ENCODE results near the gene ATOSB. TPM values are rescaled to one million over a fixed set of nuclear protein-coding genes. Genes with fewer than 3 reads are reported as not detected.
A peak's percentile ranks its signal among the peaks of the same experiment; 100 is the strongest.

ATOSB gene
- total RNA-seq, 1 donor: 31.1 TPM

DNA sequence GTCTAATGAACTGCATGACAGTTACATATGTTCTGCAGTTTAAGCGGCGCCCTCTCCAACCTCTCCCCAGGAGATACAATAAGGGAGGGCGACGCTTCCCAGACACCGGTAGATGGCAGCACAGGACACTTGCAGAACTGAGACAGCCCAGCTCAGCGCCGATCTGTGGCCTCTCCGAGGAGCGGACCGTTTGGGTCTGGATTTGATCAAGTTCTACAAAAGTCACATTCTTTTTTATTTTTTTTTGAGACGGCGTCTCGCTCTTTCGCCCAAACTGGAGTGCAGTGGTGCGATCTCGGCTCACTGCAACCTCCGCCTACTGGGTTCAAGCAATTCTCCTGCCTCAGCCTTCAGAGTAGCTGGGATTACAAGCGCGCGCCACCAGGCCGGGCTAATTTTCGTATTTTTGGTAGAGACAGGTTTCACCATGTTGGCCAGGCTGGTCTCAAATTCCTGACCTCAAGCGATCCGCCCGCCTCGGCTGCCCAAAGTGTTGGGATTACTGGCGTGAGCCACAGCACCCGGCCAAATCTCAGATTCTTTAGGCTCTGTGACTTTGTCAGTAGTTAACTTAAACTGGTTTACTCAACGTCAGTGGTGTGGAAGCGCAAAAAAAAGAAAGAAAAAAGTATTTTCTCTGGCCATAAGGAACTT, 1.4 kb upstream of the ATOSB start:
- peak overlapping the region; percentile 89 for H3K4me2 ChIP-seq (ENCODE audit: insufficient read depth, low read length)
- H3K4me1 ChIP-seq (ENCODE audit: insufficient read depth, low read length): peaks cover 41% of the 10 kb centered on the region
- H3K36me3 ChIP-seq (ENCODE audit: insufficient read depth, low read length): no peaks in the 10 kb centered on the region
- TF ChIP-seq, protein P1, sequence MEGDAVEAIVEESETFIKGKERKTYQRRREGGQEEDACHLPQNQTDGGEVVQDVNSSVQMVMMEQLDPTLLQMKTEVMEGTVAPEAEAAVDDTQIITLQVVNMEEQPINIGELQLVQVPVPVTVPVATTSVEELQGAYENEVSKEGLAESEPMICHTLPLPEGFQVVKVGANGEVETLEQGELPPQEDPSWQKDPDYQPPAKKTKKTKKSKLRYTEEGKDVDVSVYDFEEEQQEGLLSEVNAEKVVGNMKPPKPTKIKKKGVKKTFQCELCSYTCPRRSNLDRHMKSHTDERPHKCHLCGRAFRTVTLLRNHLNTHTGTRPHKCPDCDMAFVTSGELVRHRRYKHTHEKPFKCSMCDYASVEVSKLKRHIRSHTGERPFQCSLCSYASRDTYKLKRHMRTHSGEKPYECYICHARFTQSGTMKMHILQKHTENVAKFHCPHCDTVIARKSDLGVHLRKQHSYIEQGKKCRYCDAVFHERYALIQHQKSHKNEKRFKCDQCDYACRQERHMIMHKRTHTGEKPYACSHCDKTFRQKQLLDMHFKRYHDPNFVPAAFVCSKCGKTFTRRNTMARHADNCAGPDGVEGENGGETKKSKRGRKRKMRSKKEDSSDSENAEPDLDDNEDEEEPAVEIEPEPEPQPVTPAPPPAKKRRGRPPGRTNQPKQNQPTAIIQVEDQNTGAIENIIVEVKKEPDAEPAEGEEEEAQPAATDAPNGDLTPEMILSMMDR (IDR thresholded peaks at IDR 0.05; ENCODE audit: extremely low read depth, low read depth, low read length): peak; percentile 97
- peak; percentile 92 for DNase-seq (ENCODE audit: insufficient read length, low spot score, missing footprints)
- H3K27me3 ChIP-seq (ENCODE audit: insufficient read depth, low read length): no peaks in the 10 kb centered on the region
- H3K27ac ChIP-seq (ENCODE audit: low read depth, low read length): peak overlapping the region; percentile 91
- no peaks in the 10 kb centered on the region for H3K9me3 ChIP-seq (ENCODE audit: low read depth, low read length)
- peaks cover 13% of the 10 kb centered on the region for H3K79me2 ChIP-seq (ENCODE audit: insufficient read depth, low read length)
- peak overlapping the region; percentile 90 for H2AFZ ChIP-seq (ENCODE audit: low read length)
- peaks cover 3% of the 10 kb centered on the region for H4K20me1 ChIP-seq (ENCODE audit: insufficient read depth, low read length)
- peak overlapping the region; percentile 90 for H3K4me3 ChIP-seq (ENCODE audit: insufficient read depth, low read length)

DNA sequence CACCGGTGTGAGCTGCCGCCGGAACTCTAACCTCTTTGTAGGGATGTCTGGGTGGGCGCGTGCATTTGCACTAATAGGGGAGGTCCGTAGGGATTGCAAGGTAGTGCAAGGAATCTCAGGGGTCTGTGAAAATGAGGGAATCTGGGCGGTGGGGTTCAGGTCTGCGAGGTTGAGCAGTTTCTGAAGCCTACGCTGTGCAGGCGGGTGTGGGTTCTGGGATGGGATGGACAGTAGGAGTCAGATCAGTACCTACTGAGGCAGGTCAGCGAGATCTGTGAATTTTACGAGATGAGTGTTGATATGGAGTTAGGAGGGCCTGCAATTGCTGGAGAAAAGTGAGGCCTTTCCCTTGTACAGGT, 856 bp upstream of the ATOSB start:
- H4K20me1 ChIP-seq (ENCODE audit: insufficient read depth, low read length): peaks cover 3% of the 10 kb centered on the region
- H3K79me2 ChIP-seq (ENCODE audit: insufficient read depth, low read length): peaks cover 13% of the 10 kb centered on the region
- peak overlapping the region; percentile 90 for H3K4me3 ChIP-seq (ENCODE audit: insufficient read depth, low read length)
- DNase-seq (ENCODE audit: insufficient read length, low spot score, missing footprints): peak; percentile 34
- H3K27ac ChIP-seq (ENCODE audit: low read depth, low read length): peak overlapping the region; percentile 91
- H3K36me3 ChIP-seq (ENCODE audit: insufficient read depth, low read length): no peaks in the 10 kb centered on the region
- H2AFZ ChIP-seq (ENCODE audit: low read length): peak overlapping the region; percentile 90
- H3K9me3 ChIP-seq (ENCODE audit: low read depth, low read length): no peaks in the 10 kb centered on the region
- TF ChIP-seq, protein P1 (IDR thresholded peaks at IDR 0.05; ENCODE audit: extremely low read depth, low read depth, low read length): no peak
- H3K4me2 ChIP-seq (ENCODE audit: insufficient read depth, low read length): peak overlapping the region; percentile 89
- peaks cover 46% of the 10 kb centered on the region for H3K4me1 ChIP-seq (ENCODE audit: insufficient read depth, low read length)
- H3K27me3 ChIP-seq (ENCODE audit: insufficient read depth, low read length): no peaks in the 10 kb centered on the region

DNA sequence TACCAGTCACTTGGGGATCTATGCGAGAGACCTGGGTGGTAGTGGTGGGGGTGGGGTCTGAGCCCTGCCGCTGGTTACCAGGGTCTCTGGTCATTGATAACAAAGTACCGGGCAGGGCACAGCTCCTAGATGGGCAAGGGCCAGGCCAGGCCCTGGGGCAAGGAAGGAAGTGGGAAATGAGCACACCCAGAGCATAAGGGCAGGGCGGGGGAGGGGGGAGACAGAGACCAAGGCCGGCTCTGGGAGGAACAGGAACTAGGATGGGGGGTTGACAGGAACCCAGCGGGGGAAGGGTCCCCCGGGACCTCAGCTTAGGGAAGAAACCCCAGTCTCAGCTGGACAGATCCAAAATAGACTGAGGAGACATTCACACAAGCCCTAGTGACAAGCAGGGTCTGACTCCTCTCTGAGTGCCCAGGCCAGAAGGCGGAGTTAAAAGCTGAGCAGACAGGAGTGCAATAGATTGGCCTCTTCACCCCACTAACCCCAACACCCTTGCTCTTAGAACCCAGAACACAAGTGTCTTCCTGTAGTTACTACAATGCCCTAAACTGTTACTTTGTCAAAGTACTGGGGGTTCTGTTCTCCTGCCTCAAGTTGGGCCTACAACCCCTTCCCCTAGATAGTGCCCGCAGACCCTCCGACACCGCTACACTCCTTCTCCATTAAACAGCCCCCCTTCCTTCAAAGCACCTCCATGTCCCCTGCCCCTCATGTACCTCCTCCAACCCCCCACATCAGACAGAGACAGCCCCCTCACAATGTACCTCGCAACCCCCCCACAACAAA, 628 bp downstream of the ATOSB start:
- no peaks in the 10 kb centered on the region for H3K36me3 ChIP-seq (ENCODE audit: insufficient read depth, low read length)
- peak overlapping the region; percentile 89 for H3K4me2 ChIP-seq (ENCODE audit: insufficient read depth, low read length)
- peaks cover 26% of the 10 kb centered on the region for H3K79me2 ChIP-seq (ENCODE audit: insufficient read depth, low read length)
- peak; percentile 89 for DNase-seq (ENCODE audit: insufficient read length, low spot score, missing footprints)
- H3K4me1 ChIP-seq (ENCODE audit: insufficient read depth, low read length): peaks cover 56% of the 10 kb centered on the region
- no peaks in the 10 kb centered on the region for H3K9me3 ChIP-seq (ENCODE audit: low read depth, low read length)
- H3K27ac ChIP-seq (ENCODE audit: low read depth, low read length): peak overlapping the region; percentile 91
- TF ChIP-seq, protein P1 (IDR thresholded peaks at IDR 0.05; ENCODE audit: extremely low read depth, low read depth, low read length): no peak
- peak overlapping the region; percentile 90 for H2AFZ ChIP-seq (ENCODE audit: low read length)
- no peaks in the 10 kb centered on the region for H3K27me3 ChIP-seq (ENCODE audit: insufficient read depth, low read length)
- H3K4me3 ChIP-seq (ENCODE audit: insufficient read depth, low read length): peak overlapping the region; percentile 90
- peaks cover 6% of the 10 kb centered on the region for H4K20me1 ChIP-seq (ENCODE audit: insufficient read depth, low read length)
